Neural progenitor cell (in vitro differentiated cells): ENCODE data around the gene ANO8. TPM values are rescaled to one million over a fixed set of nuclear protein-coding genes. Genes with fewer than 3 reads are reported as not detected.
"Not testable (repeated sequence)": the region's sequence is repeated elsewhere in the genome, so short reads cannot be mapped to it uniquely, and the experiment has no call there.

Source experiments
- DNase-seq: peaks from one replicate; pipeline ENCODE4 v3.0.0-alpha.2; 2016; ENCODE audit warnings: low spot score
- H2AFZ ChIP-seq: fragments of 200-600 bp; sonication (generic); replicated peaks from 2 replicates; pipeline ENCODE4 v1.6.1; 2016; ENCODE audit warnings: antibody characterized with exemption
- H3F3A ChIP-seq: fragments of 200-600 bp; sonication (generic); 2 replicates; pipeline ENCODE4 v1.6.1; 2016; ENCODE audit warnings: antibody characterized with exemption, low read depth
- H3K27ac ChIP-seq: fragments of 200-600 bp; sonication (generic); 2 replicates; pipeline ENCODE4 v1.5.1; 2016; ENCODE audit warnings: mild to moderate bottlenecking
- H3K27me3 ChIP-seq: fragments of 200-600 bp; sonication (generic); 2 replicates; pipeline ENCODE4 v1.6.1; 2016; ENCODE audit warnings: mild to moderate bottlenecking, moderate library complexity
- H3K36me3 ChIP-seq: fragments of 200-600 bp; sonication (generic); 2 replicates; pipeline ENCODE4 v1.5.1; 2016
- H3K4me1 ChIP-seq: fragments of 200-600 bp; sonication (generic); 2 replicates; pipeline ENCODE4 v1.6.1; 2016; ENCODE audit warnings: mixed run types
- H3K4me2 ChIP-seq: fragments of 200-600 bp; sonication (generic); 2 replicates; pipeline ENCODE4 v1.6.1; 2016
- H3K4me3 ChIP-seq: fragments of 200-600 bp; sonication (generic); 2 replicates; pipeline ENCODE4 v1.5.1; 2016
- H3K79me2 ChIP-seq: fragments of 200-600 bp; sonication (generic); 2 replicates; pipeline ENCODE4 v1.6.1; 2016; ENCODE audit warnings: low read depth
- H3K9ac ChIP-seq: fragments of 200-600 bp; sonication (generic); 2 replicates; pipeline ENCODE4 v1.6.1; 2016
- H3K9me3 ChIP-seq: fragments of 200-600 bp; sonication (generic); 2 replicates; pipeline ENCODE4 v1.5.1; 2016; ENCODE audit warnings: low read depth
- H4K20me1 ChIP-seq: fragments of 200-600 bp; sonication (generic); 2 replicates; pipeline ENCODE4 v1.6.1; 2016; ENCODE audit warnings: low read depth
- H3K27ac Mint-ChIP-seq: 3 replicates; pipeline ENCODE4 v1.8.0; 2021; ENCODE audit warnings: mixed read lengths
- H3K27me3 Mint-ChIP-seq: 2 replicates; pipeline ENCODE4 v1.8.0; 2022; ENCODE audit warnings: low read depth, mild to moderate bottlenecking, inconsistent platforms, moderate library complexity, mixed read lengths; ENCODE audit not compliant: insufficient read depth
- H3K36me3 Mint-ChIP-seq: 3 replicates; pipeline ENCODE4 v1.8.0; 2021; ENCODE audit warnings: mixed read lengths
- H3K4me1 Mint-ChIP-seq: 3 replicates; pipeline ENCODE4 v1.8.0; 2021; ENCODE audit warnings: mixed read lengths
- H3K4me3 Mint-ChIP-seq: 3 replicates; pipeline ENCODE4 v1.8.0; 2021; ENCODE audit warnings: mild to moderate bottlenecking, moderate library complexity, mixed read lengths
- H3K9me3 Mint-ChIP-seq: 3 replicates; pipeline ENCODE4 v1.8.0; 2020; ENCODE audit warnings: mixed read lengths
- EZH2 ChIP-seq: fragments of 200-600 bp; sonication (generic); IDR thresholded peaks from 2 replicates; pipeline ENCODE4 v1.6.1; 2017; ENCODE audit warnings: antibody characterized with exemption, mild to moderate bottlenecking, moderate library complexity
- EZH2phosphoT487 ChIP-seq: fragments of 200-600 bp; sonication (generic); IDR thresholded peaks from 2 replicates; pipeline ENCODE4 v1.6.1; 2017; ENCODE audit warnings: antibody characterized with exemption
- total RNA-seq: library from RNA; depleted of rRNA; stranded (reverse); fragments of >200 nt; gene quantifications from 2 replicates; pipeline ENCODE4 v1.2.3, GENCODE V29; 2015; ENCODE audit warnings: low replicate concordance
- TF ChIP-seq, protein P1 (sequence below): fragments of 200-600 bp; sonication (generic); IDR thresholded peaks from 2 replicates; pipeline ENCODE4 v1.5.1; 2017; ENCODE audit warnings: antibody characterized with exemption, mild to moderate bottlenecking

Gene ANO8
- total RNA-seq, 1 donor from 2014 or later = 11.4 TPM

DNA sequence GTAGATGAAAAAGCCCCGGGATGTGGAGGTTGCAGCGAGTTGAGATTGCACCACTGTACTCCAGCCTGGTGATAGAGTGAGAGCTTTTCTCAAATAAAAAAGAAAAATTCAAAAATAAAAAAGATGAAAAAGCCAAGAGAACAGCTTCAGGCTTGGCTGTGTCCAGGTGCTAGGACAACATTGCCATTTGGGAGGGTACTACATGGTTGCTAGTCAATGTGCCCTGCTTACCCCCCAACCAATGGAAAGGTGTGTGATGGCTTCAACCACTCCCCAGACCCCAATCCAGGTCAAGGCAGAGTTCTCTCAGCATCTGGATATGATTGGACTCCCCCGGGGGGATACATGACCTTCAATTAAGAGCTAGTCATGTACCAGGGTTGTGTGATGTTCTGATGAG lies 55.2 kb downstream of the ANO8 start:
- Histone ChIP-seq H2AFZ (no peak overlapping the region), H3K79me2 (no peaks in the 10 kb centered on the region), H3K4me2 (no peak overlapping the region), H3K9me3 (no peaks in the 10 kb centered on the region), H3K9ac (no peak overlapping the region), H3K4me3 (no peak overlapping the region), H4K20me1 (no peaks in the 10 kb centered on the region), H3F3A (peaks cover 25% of the 10 kb centered on the region), H3K27me3 (peaks cover 18% of the 10 kb centered on the region), H3K4me1 (no peaks in the 10 kb centered on the region), H3K27ac (no peak overlapping the region), H3K36me3 (no peaks in the 10 kb centered on the region)
- DNase-seq = no peak
- TF ChIP-seq EZH2 = no peak
- TF ChIP-seq, protein P1, sequence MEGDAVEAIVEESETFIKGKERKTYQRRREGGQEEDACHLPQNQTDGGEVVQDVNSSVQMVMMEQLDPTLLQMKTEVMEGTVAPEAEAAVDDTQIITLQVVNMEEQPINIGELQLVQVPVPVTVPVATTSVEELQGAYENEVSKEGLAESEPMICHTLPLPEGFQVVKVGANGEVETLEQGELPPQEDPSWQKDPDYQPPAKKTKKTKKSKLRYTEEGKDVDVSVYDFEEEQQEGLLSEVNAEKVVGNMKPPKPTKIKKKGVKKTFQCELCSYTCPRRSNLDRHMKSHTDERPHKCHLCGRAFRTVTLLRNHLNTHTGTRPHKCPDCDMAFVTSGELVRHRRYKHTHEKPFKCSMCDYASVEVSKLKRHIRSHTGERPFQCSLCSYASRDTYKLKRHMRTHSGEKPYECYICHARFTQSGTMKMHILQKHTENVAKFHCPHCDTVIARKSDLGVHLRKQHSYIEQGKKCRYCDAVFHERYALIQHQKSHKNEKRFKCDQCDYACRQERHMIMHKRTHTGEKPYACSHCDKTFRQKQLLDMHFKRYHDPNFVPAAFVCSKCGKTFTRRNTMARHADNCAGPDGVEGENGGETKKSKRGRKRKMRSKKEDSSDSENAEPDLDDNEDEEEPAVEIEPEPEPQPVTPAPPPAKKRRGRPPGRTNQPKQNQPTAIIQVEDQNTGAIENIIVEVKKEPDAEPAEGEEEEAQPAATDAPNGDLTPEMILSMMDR = no peak
- TF ChIP-seq EZH2phosphoT487 = no peak
- Mint-ChIP-seq H3K27me3 (peaks cover 10% of the 10 kb centered on the region), H3K4me1 (peaks cover 5% of the 10 kb centered on the region), H3K27ac (no peak overlapping the region), H3K4me3 (peak overlapping the region; percentile 41), H3K36me3 (peaks cover 7% of the 10 kb centered on the region), H3K9me3 (no peaks in the 10 kb centered on the region)

DNA sequence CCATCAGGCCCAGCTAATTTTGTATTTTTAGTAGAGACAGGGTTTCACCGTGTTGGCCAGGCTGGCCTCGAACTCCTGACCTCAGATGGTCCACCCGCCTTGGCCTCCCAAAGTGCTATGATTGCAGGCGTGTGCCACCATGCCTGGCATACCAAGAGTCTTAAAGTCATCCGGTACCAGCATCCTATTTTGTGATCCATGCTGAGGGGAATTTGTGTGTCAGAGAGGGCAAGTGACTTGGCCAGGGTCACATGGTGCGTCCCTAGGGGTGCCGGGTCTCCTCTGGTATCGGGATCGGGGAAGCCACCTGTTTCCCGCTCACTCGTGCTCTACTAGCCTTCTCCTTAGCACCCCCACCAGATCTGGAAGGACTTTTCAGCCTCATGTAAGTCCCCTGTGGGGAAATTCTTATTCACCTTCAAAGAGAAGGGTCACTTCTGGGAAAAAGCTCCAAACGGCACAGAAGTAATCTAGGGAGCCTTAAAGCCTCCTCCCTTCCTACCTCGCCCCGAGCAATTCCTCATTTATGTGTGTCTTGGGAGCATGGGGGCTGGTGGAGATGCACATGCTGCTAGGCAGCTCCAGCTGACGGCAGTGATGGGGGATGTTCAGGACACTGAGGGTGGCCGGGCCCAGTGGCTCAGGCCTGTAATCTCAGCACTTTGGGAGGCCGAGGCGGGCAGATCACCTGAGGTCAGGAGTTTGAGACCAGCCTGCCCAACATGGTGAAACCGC lies 59.0 kb downstream of the ANO8 start:
- Mint-ChIP-seq H3K9me3 (no peaks in the 10 kb centered on the region), H3K4me1 (no peaks in the 10 kb centered on the region)

DNA sequence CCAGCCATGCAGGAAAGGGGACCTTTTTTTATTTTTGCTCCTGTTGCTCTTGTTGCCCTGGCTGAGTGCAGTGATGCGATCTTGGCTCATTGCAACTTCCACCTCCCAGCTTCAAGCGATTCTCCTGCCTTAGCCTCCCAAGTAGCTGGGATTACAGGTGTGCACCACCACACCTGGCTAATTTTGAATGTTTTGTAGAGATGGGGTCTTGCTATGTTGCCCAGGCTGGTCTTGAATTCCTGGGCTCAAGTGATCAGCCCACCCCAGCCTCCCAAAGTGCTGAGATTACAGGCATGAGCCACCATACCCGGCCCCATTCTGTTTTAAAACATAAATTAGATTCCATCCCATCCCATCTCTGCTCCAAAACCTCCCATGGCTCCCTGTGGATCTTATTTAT lies 59.8 kb downstream of the ANO8 start:
- not testable (repeated sequence) for H3K4me1 ChIP-seq, H4K20me1 ChIP-seq, H3K27me3 Mint-ChIP-seq, H2AFZ ChIP-seq, H3K27ac Mint-ChIP-seq, DNase-seq, H3K27me3 ChIP-seq, H3F3A ChIP-seq, H3K9ac ChIP-seq, H3K4me1 Mint-ChIP-seq, H3K4me3 Mint-ChIP-seq, H3K79me2 ChIP-seq, H3K4me2 ChIP-seq, H3K9me3 ChIP-seq, H3K36me3 ChIP-seq, H3K4me3 ChIP-seq, H3K9me3 Mint-ChIP-seq, H3K27ac ChIP-seq
- H3K36me3 Mint-ChIP-seq = peaks cover 15% of the 10 kb centered on the region

More for the DNA sequence above, 59.0 kb downstream of the ANO8 start:
- Histone ChIP-seq H3K4me1 (no peaks in the 10 kb centered on the region), H3K27ac (no peak overlapping the region), H3K36me3 (no peaks in the 10 kb centered on the region), H3K9ac (no peak overlapping the region), H3K9me3 (no peaks in the 10 kb centered on the region), H3K4me3 (no peak overlapping the region), H3K79me2 (no peaks in the 10 kb centered on the region), H2AFZ (no peak overlapping the region), H4K20me1 (no peaks in the 10 kb centered on the region), H3K4me2 (no peak overlapping the region), H3K27me3 (no peaks in the 10 kb centered on the region), H3F3A (peaks cover 12% of the 10 kb centered on the region)
- Mint-ChIP-seq H3K36me3 (peaks cover 13% of the 10 kb centered on the region), H3K4me3 (no peak overlapping the region), H3K27me3 (peaks cover 5% of the 10 kb centered on the region), H3K27ac (no peak overlapping the region)
- DNase-seq = no peak
- no peak for TF ChIP-seq EZH2
- TF ChIP-seq, protein P1 = no peak
- no peak for TF ChIP-seq EZH2phosphoT487

Other genes with a start within 250 kb of the ANO8 start
- gene USE1, start 119.5 kb downstream of the ANO8 start, total RNA-seq = 12.1 and 13.6 TPM in 2 replicates
- gene OCEL1, start 108.6 kb downstream of the ANO8 start, total RNA-seq = 4.6 and 7.7 TPM in 2 replicates
- 14.3 and 67.0 TPM in 2 replicates for gene NR2F6, start 88.9 kb downstream of the ANO8 start, total RNA-seq
- gene USHBP1, start 70.1 kb downstream of the ANO8 start, total RNA-seq = 0.28 and 1.1 TPM in 2 replicates
- gene BABAM1, start 67.4 kb downstream of the ANO8 start, total RNA-seq = 89.8 and 107 TPM in 2 replicates
- gene ANKLE1, start 53.0 kb downstream of the ANO8 start, total RNA-seq = 2.3 and 3.3 TPM in 2 replicates
- gene ABHD8, start 31.4 kb downstream of the ANO8 start, total RNA-seq = 4.6 and 13.3 TPM in 2 replicates
- 25.9 and 38.8 TPM in 2 replicates for gene MRPL34, start 29.0 kb downstream of the ANO8 start, total RNA-seq
- 21.9 and 27.7 TPM in 2 replicates for gene DDA1, start 25.3 kb downstream of the ANO8 start, total RNA-seq
- gene GTPBP3, start 2.7 kb upstream of the ANO8 start, total RNA-seq = 13.2 and 47.6 TPM in 2 replicates
- gene PLVAP, start 42.5 kb upstream of the ANO8 start, total RNA-seq = 0.11 and 0.37 TPM in 2 replicates
- gene CCDC194, start 59.3 kb upstream of the ANO8 start, total RNA-seq = 0.56 and 1.1 TPM in 2 replicates
- gene BST2, start 70.8 kb upstream of the ANO8 start, total RNA-seq = 44.8 and 65.5 TPM in 2 replicates
- gene MVB12A, start 85.2 kb upstream of the ANO8 start, total RNA-seq = 33.2 and 88.6 TPM in 2 replicates
- gene TMEM221, start 113.8 kb upstream of the ANO8 start, total RNA-seq = 0.17 and 2.2 TPM in 2 replicates
- not detected in 2 replicates for gene NXNL1, start 126.1 kb upstream of the ANO8 start, total RNA-seq
- gene SLC27A1, start 135.7 kb upstream of the ANO8 start, total RNA-seq = 13.9 and 22.4 TPM in 2 replicates
- 22.8 and 86.0 TPM in 2 replicates for gene PGLS, start 176.8 kb upstream of the ANO8 start, total RNA-seq
- 38.4 and 60.3 TPM in 2 replicates for gene COLGALT1, start 220.8 kb upstream of the ANO8 start, total RNA-seq